Left ventricle myocardium inferior (tissue), 1 donor: ENCODE measurements around the gene NPTXR. TPM values are rescaled to one million over a fixed set of nuclear protein-coding genes. Genes with fewer than 3 reads are reported as not detected.

ENCODE experiments used
- DNase-seq: peaks from one replicate; pipeline ENCODE4 v3.0.0-alpha.2; 2020
- H3K27ac ChIP-seq: fragments of 200-600 bp; replicated peaks from 2 replicates; pipeline ENCODE4 v1.8.0; 2021
- H3K27me3 ChIP-seq: fragments of 200-600 bp; 2 replicates; pipeline ENCODE4 v1.8.0; 2021; ENCODE audit warnings: low read depth
- H3K36me3 ChIP-seq: fragments of 200-600 bp; 2 replicates; pipeline ENCODE4 v1.8.0; 2021
- H3K4me1 ChIP-seq: fragments of 200-600 bp; 2 replicates; pipeline ENCODE4 v1.8.0; 2021
- H3K4me3 ChIP-seq: fragments of 200-600 bp; 2 replicates; pipeline ENCODE4 v1.8.0; 2021; ENCODE audit warnings: mild to moderate bottlenecking, moderate library complexity
- H3K9me3 ChIP-seq: fragments of 200-600 bp; replicated peaks from 2 replicates; pipeline ENCODE4 v1.8.0; 2021
- intact Hi-C: fragments of 100-400 bp; cut with micrococcal nuclease; formaldehyde crosslinking; loops from one replicate; pipeline ENCODE4 v1.11.0; 2022
- total RNA-seq: library from RNA; stranded (reverse); fragmentation: NEBNext Ultra II Directional; extraction: Animal tissue kit (Norgen Biotek cat#: 25700); gene quantifications from one replicate; pipeline ENCODE4 v1.2.1, GENCODE V29; 2021
- TF ChIP-seq, protein P1 (sequence below): fragments of 200-600 bp; IDR thresholded peaks from 2 replicates; pipeline ENCODE4 v1.8.0; 2021; ENCODE audit warnings: antibody characterized with exemption, mild to moderate bottlenecking, borderline replicate concordance
- donor health status: DM: no; HTN: yes; CAD: no; lungs with severe emphysema.

The NPTXR gene
- total RNA-seq, 1 donor from 2014 or later, result 23.3 TPM

DNA sequence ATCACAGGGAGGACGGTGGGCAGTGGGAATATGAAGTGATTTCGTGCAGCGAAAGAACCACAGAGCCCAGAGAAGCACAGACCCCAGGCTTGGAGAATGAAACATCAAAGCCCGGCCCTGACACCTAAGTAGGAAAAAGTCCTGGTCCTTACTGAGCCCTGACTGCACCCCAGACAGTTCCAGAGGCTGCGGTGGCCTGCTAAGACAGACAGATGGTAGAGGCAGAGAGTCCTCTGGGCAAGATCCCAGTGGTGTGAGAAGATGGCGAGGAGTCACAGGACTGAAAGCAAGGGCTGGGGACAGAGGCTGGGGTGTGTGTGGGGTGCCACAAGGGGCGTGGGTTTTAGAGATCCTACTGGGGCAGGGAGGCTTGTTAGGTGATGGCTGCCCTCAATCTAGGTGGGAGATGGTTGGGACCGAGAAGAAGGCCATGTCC, 24.5 kb upstream of the NPTXR start:
- no peak for DNase-seq
- TF ChIP-seq, protein P1, sequence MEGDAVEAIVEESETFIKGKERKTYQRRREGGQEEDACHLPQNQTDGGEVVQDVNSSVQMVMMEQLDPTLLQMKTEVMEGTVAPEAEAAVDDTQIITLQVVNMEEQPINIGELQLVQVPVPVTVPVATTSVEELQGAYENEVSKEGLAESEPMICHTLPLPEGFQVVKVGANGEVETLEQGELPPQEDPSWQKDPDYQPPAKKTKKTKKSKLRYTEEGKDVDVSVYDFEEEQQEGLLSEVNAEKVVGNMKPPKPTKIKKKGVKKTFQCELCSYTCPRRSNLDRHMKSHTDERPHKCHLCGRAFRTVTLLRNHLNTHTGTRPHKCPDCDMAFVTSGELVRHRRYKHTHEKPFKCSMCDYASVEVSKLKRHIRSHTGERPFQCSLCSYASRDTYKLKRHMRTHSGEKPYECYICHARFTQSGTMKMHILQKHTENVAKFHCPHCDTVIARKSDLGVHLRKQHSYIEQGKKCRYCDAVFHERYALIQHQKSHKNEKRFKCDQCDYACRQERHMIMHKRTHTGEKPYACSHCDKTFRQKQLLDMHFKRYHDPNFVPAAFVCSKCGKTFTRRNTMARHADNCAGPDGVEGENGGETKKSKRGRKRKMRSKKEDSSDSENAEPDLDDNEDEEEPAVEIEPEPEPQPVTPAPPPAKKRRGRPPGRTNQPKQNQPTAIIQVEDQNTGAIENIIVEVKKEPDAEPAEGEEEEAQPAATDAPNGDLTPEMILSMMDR, result no peak
- intact Hi-C loops, result no loop called here
- Histone ChIP-seq H3K4me3 (no peak overlapping the region), H3K27me3 (no peaks in the 10 kb centered on the region), H3K27ac (no peak overlapping the region), H3K4me1 (peaks cover 94% of the 10 kb centered on the region), H3K9me3 (no peaks in the 10 kb centered on the region), H3K36me3 (peaks cover 27% of the 10 kb centered on the region)

DNA sequence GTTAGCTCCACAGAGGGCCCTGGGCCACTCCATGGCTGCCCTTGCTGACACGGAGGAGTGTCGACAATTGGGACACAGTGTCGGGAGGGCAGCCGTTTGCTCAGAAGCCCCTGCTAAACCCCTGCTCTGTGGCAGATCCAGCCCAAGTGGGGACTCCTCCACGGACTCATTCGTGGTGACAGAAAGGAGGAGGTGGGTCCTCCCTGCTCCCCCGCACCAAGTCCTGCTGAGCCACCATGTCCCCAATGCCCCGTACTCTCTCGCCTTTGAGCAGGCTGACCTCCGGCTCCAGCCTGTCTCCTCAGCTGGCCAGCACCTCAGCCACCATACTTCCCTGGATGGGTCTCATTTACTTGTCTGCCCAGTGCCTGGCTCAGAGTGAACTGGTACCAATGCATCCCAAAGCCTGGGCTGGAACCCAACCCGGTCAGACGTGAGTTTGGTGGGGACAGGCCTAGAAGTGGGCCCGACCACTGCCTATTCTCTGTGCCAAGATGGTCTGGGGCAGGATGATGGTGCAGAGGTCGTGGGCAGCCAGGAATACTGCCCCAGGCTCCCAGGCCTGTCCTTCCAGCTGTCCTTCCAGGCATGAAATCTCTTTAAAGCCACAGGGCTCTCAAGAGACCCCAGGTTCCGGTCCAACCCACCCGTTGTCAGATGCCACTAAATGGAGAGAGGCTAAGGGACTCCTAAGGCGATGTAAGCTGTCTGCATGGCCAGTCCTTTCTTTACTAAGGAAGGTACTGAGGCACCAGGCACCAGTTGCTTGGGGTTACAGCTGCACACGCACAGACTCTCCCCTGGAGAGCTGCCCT, 23.9 kb upstream of the NPTXR start:
- Histone ChIP-seq H3K27ac (no peak overlapping the region), H3K9me3 (no peaks in the 10 kb centered on the region), H3K36me3 (peaks cover 27% of the 10 kb centered on the region), H3K27me3 (no peaks in the 10 kb centered on the region), H3K4me1 (peaks cover 94% of the 10 kb centered on the region), H3K4me3 (no peak overlapping the region)
- no peak for DNase-seq
- intact Hi-C loops, result no loop called here
- TF ChIP-seq, protein P1, result no peak

DNA sequence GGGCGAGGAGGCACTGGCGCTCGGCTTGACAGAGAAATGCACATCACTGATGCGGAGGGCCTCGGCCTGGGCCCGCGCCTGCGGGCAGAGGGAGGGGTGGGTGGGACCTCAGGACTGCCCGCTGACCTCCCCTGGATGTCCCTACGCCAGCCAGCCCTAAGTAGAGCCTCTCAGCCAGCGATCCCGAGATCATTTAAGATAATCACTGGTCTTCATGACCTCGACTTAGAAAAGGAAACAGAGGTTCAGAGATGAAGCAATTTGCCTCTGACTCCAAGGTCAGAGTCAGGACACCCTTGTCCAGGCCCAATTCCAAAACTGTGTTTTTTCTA, 23.3 kb upstream of the NPTXR start:
- intact Hi-C loops, result no loop called here
- Histone ChIP-seq H3K36me3 (peaks cover 27% of the 10 kb centered on the region), H3K27me3 (no peaks in the 10 kb centered on the region), H3K4me1 (peaks cover 96% of the 10 kb centered on the region), H3K4me3 (no peak overlapping the region), H3K27ac (no peak overlapping the region), H3K9me3 (no peaks in the 10 kb centered on the region)
- no peak for DNase-seq
- TF ChIP-seq, protein P1, result no peak

DNA sequence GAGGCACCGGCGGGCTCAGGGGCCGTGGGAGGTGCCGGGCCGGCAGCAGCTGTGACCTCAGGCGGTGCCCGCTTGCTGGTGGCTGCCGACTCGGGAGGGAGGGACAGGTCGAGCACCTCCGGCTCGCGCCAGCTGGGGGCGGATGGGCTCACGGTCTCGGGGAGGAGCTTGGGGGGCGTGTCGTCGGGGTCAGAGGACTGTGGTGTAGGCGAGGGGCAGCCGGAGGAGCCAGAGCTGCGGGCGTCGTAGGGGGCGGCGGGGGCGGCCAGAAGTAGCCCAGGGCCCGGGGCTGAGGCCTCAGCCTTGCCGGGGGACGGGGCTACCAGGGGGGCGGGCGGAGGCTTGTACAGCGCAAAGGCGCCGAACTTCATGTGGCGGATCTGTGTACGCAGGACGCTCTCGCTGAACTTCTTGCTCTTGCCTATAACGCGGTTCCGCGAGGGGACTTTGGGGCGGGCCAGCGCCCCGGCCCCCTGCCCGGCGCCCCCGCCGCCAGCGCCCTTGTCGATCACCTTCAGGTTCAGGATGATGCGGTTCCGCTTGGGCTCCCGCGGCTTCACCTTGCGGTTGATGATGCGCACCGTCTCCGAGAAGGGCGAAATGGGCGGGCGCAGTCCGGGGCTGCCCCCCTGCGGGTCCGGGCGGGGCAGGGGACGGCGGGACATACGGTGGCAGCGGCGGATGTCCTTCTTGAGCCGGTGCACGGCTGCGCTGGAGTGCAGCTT, 22.7 kb upstream of the NPTXR start:
- Histone ChIP-seq H3K36me3 (peaks cover 27% of the 10 kb centered on the region), H3K27me3 (no peaks in the 10 kb centered on the region), H3K4me3 (peak overlapping the region; percentile 24), H3K27ac (peak overlapping the region; percentile 84), H3K9me3 (no peaks in the 10 kb centered on the region), H3K4me1 (peaks cover 99% of the 10 kb centered on the region)
- intact Hi-C loops, result no loop called here
- DNase-seq, result no peak
- TF ChIP-seq, protein P1, result no peak

DNA sequence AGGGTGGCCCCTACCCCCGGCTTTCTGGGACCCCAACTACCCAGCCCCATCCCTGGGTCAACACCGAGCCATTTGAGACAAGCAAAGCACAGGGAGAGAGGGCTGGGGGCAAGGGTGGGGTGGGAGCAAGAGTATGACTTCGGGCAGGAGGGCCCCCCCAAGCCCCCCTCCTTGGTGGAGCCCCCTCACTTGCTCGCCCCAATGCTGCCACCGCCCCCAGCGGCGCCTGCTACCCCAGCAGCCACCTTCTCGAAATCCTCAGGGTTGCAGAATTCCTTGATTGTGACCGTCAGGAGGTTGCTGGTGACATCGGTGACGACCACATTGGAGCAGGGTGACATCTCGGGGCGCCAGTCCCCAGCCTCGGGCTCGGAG, 22.2 kb upstream of the NPTXR start:
- H3K27ac ChIP-seq, result peak overlapping the region; percentile 84
- H3K4me1 ChIP-seq, result peaks cover 96% of the 10 kb centered on the region
- H3K36me3 ChIP-seq, result peaks cover 27% of the 10 kb centered on the region
- no peaks in the 10 kb centered on the region for H3K9me3 ChIP-seq
- no peak for DNase-seq
- TF ChIP-seq, protein P1, result no peak
- intact Hi-C loops, result no loop called here
- peak overlapping the region; percentile 24 for H3K4me3 ChIP-seq
- H3K27me3 ChIP-seq, result no peaks in the 10 kb centered on the region
